GM23248 (cell line): ENCODE results near the gene NPTN.

Source experiments
- EZH2 ChIP-seq: fragments of 200-600 bp; sonication (generic); IDR thresholded peaks from 2 replicates; pipeline ENCODE4 v1.6.1; 2018; ENCODE audit warnings: antibody characterized with exemption, mild to moderate bottlenecking; ENCODE audit not compliant: insufficient read depth, poor library complexity, severe bottlenecking
- EZH2phosphoT487 ChIP-seq: fragments of 200-600 bp; sonication (generic); IDR thresholded peaks from 2 replicates; pipeline ENCODE4 v1.6.1; 2018; ENCODE audit warnings: antibody characterized with exemption, moderate library complexity, mild to moderate bottlenecking, low read depth; ENCODE audit not compliant: insufficient read depth

- TF ChIP-seq EZH2: no peak
- no peak for TF ChIP-seq EZH2phosphoT487
These were observed 39.1 kb downstream of the NPTN start for GRCh38 chr15:73594109-73594508.
